Mammary epithelial cell (primary cell): Measurements from ENCODE around the gene CSMD2.

Source experiments
- CTCF ChIP-seq, 2 donors: IDR thresholded peaks in 1 of 2; conservative IDR thresholded peaks in 1 of 2; 2 replicates each; pipeline ENCODE4 v1.5.1; 2011 to 2012; ENCODE audit warnings: inconsistent platforms in 2 of 2, low read length in 2 of 2, mild to moderate bottlenecking in 2 of 2, control low read depth in 1 of 2, low read depth in 1 of 2; ENCODE audit not compliant: insufficient read depth in 1 of 2; ENCODE audit errors: extremely low read depth in 1 of 2
- EZH2 ChIP-seq: IDR thresholded peaks from 2 replicates; pipeline ENCODE4 v1.6.1; 2012; ENCODE audit warnings: low read length, inconsistent platforms, borderline replicate concordance

GRCh38 chr1:34066166-34066565 lies 98.9 kb downstream of the CSMD2 start:
- TF ChIP-seq CTCF (conservative IDR thresholded peaks at IDR 0.05 in 1 of 2, IDR thresholded peaks at IDR 0.05 in 1 of 2; ENCODE audit: extremely low read depth in 1 of 2, insufficient read depth in 1 of 2, low read depth in 1 of 2, low read length in 2 of 2) (no peak), EZH2 (no peak)
